GM23338 (cell line): Measurements from ENCODE around the gene MYO9A. TPM values are rescaled to one million over a fixed set of nuclear protein-coding genes. Genes with fewer than 3 reads are reported as not detected.

Source experiments
- ATAC-seq: fragments of 200-7000 bp; cut with Tn5 transposase; 3 replicates; pipeline ENCODE4 v1.9.1; 2020
- DNase-seq: peaks from one replicate; pipeline ENCODE4 v3.0.0-alpha.2; 2015; ENCODE audit warnings: low spot score
- H2AFZ ChIP-seq: fragments of 200-600 bp; sonication (generic); 2 replicates; pipeline ENCODE4 v1.8.0; 2016; ENCODE audit warnings: antibody characterized with exemption, mild to moderate bottlenecking, moderate library complexity
- H3F3A ChIP-seq: fragments of 200-600 bp; sonication (generic); replicated peaks from 2 replicates; pipeline ENCODE4 v1.8.0; 2017; ENCODE audit warnings: antibody characterized with exemption, mixed run types, low read depth
- H3K27ac ChIP-seq: fragments of 200-600 bp; sonication (generic); 2 replicates; pipeline ENCODE4 v1.6.1; 2016; ENCODE audit warnings: low read depth
- H3K27me3 ChIP-seq: fragments of 200-600 bp; sonication (generic); 2 replicates; pipeline ENCODE4 v1.8.0; 2016; ENCODE audit warnings: mild to moderate bottlenecking, mixed run types, moderate library complexity; ENCODE audit not compliant: insufficient read depth
- H3K36me3 ChIP-seq: fragments of 200-600 bp; sonication (generic); 2 replicates; pipeline ENCODE4 v1.8.0; 2016; ENCODE audit warnings: mild to moderate bottlenecking; ENCODE audit not compliant: insufficient read depth
- H3K4me1 ChIP-seq: fragments of 200-600 bp; sonication (generic); 2 replicates; pipeline ENCODE4 v1.8.0; 2016; ENCODE audit warnings: mild to moderate bottlenecking, moderate library complexity; ENCODE audit not compliant: insufficient read depth
- H3K4me2 ChIP-seq: fragments of 200-600 bp; sonication (generic); 2 replicates; pipeline ENCODE4 v1.7.1; 2017; ENCODE audit warnings: mixed run types
- H3K4me3 ChIP-seq: fragments of 200-600 bp; sonication (generic); 2 replicates; pipeline ENCODE4 v1.6.1; 2016; ENCODE audit warnings: mixed run types
- H3K79me2 ChIP-seq: fragments of 200-600 bp; sonication (generic); replicated peaks from 2 replicates; pipeline ENCODE4 v1.8.0; 2017; ENCODE audit warnings: mild to moderate bottlenecking; ENCODE audit not compliant: insufficient read depth
- H3K9me2 ChIP-seq: fragments of 200-600 bp; sonication (generic); 2 replicates; pipeline ENCODE4 v1.8.0; 2017; ENCODE audit not compliant: insufficient read depth
- H4K20me1 ChIP-seq: fragments of 200-600 bp; sonication (generic); replicated peaks from 2 replicates; pipeline ENCODE4 v1.8.0; 2017; ENCODE audit warnings: mild to moderate bottlenecking; ENCODE audit not compliant: insufficient read depth
- H3K27ac Mint-ChIP-seq: 2 replicates; pipeline ENCODE4 v1.8.0; 2020; ENCODE audit warnings: inconsistent platforms, mild to moderate bottlenecking, moderate library complexity, mixed read lengths
- H3K27me3 Mint-ChIP-seq: 3 replicates; pipeline ENCODE4 v1.8.0; 2022; ENCODE audit warnings: low read depth, mild to moderate bottlenecking, moderate library complexity, mixed read lengths, inconsistent platforms; ENCODE audit not compliant: insufficient read depth, poor library complexity
- H3K36me3 Mint-ChIP-seq: 3 replicates; pipeline ENCODE4 v1.8.0; 2021; ENCODE audit warnings: low read depth, mild to moderate bottlenecking, inconsistent platforms, moderate library complexity, mixed read lengths
- H3K4me1 Mint-ChIP-seq: 3 replicates; pipeline ENCODE4 v1.8.0; 2020; ENCODE audit warnings: mild to moderate bottlenecking, inconsistent platforms, mixed read lengths
- H3K4me3 Mint-ChIP-seq: 3 replicates; pipeline ENCODE4 v1.8.0; 2021; ENCODE audit warnings: moderate library complexity, mild to moderate bottlenecking, inconsistent platforms, mixed read lengths
- H3K9me3 Mint-ChIP-seq: 3 replicates; pipeline ENCODE4 v1.8.0; 2020; ENCODE audit warnings: moderate library complexity, mild to moderate bottlenecking, inconsistent platforms, mixed read lengths
- EZH2 ChIP-seq: fragments of 200-600 bp; sonication (generic); IDR thresholded peaks from one replicate; pipeline ENCODE4 v1.8.0; 2017; ENCODE audit warnings: antibody characterized with exemption, mild to moderate bottlenecking, low read depth; ENCODE audit not compliant: unreplicated experiment
- EZH2phosphoT487 ChIP-seq: fragments of 200-600 bp; sonication (generic); IDR thresholded peaks from one replicate; pipeline ENCODE4 v1.8.1; 2018; ENCODE audit warnings: antibody characterized with exemption; ENCODE audit not compliant: unreplicated experiment
- JUNB ChIP-seq: IDR thresholded peaks from one replicate; pipeline ENCODE4 v1.6.1; 2016; ENCODE audit warnings: antibody characterized with exemption; ENCODE audit not compliant: unreplicated experiment
- ZNF114 ChIP-seq: fragments of 250-450 bp; sonication (Bioruptor Pico); IDR thresholded peaks from 2 replicates; pipeline ENCODE4 v1.5.0; 2020; ENCODE audit warnings: mild to moderate bottlenecking, moderate library complexity
- ZNF331 ChIP-seq: fragments of 250-450 bp; sonication (Bioruptor Pico); IDR thresholded peaks from 2 replicates; pipeline ENCODE4 v1.5.0; 2020; ENCODE audit warnings: low read depth, mild to moderate bottlenecking, moderate library complexity
- polyA plus RNA-seq: library from polyadenylated mRNA; unstranded; fragments of >200 nt; fragmentation: Nextera tagmentation; extraction: Ambion mirVana; gene quantifications from 2 replicates; pipeline ENCODE4 v1.2.1, GENCODE V29; 2016
- total RNA-seq: library from RNA; depleted of rRNA; stranded (reverse); fragments of >200 nt; shearing (Covaris generic); gene quantifications from 2 replicates; pipeline ENCODE4 v1.2.3, GENCODE V29; 2014
- TF ChIP-seq, protein P1 (sequence below), 2 experiments: fragments of 200-600 bp in 1 of 2; sonication (generic) in 1 of 2; conservative IDR thresholded peaks; 2 replicates each; pipeline versions ENCODE4 v1.5.1 to v1.6.1; 2016 to 2017; ENCODE audit warnings: antibody characterized with exemption in 2 of 2, low read depth in 2 of 2, mild to moderate bottlenecking in 2 of 2, moderate library complexity in 1 of 2
- TF ChIP-seq, protein P2 (sequence below): IDR thresholded peaks from one replicate; pipeline ENCODE4 v1.6.1; 2018; ENCODE audit warnings: antibody characterized with exemption; ENCODE audit not compliant: unreplicated experiment

Gene MYO9A
- total and polyA plus RNA-seq, 2 experiments from 2014 or later, result 11.6 to 32.8 TPM

DNA sequence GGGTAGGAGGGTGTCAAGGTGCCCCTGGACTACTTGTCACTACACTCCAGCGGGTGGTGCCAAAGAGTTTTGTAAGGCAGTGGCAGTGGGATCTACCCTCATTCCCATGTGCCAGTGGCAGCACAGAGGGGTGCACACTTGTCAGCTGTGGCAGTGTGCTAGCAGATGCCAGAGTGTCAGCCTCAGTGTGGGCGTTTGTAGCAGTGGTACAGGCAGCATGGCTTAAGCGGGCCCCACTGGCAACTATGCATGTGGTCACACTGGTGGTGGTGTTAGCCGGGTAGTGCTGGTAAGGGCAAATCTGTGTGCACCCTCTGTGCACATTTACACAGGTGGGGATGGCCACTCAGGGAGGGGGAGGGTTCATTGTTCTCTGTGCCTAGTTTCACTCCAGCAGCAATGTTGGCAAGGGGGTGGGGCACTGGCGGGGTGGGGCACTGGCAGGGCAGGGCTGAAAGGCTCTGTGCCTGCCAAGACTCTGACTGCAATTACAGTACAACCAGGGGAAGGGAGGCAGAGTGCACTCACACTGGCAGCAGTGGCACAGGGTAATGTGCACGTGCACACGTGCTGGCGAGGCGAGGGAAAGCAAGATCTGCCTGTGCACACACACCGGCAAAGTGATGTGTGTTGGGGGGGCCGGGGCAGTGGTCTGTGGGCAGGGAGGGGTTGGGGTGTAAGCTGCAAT lies 31.8 kb downstream of the MYO9A start:
- H3K4me1 Mint-ChIP-seq, result no peaks in the 10 kb centered on the region
- no peaks in the 10 kb centered on the region for H3K27me3 ChIP-seq
- H3K9me2 ChIP-seq, result no peaks in the 10 kb centered on the region; the same call in 1 of the 2 replicates
- no peak overlapping the region for H3K4me3 Mint-ChIP-seq
- H3K36me3 ChIP-seq, result no peaks in the 10 kb centered on the region
- no peak overlapping the region for H3K4me2 ChIP-seq
- 0 out of 2 replicates have a peak, but pooled peaks cover 3% of the 10 kb centered on the region for H3K79me2 ChIP-seq
- H3K36me3 Mint-ChIP-seq, result peaks cover 6% of the 10 kb centered on the region; the same call in 2 of the 3 replicates
- no peak overlapping the region for H2AFZ ChIP-seq
- H3K27ac Mint-ChIP-seq, result no peak overlapping the region
- H3K4me1 ChIP-seq, result no peaks in the 10 kb centered on the region
- no peak for DNase-seq
- no peaks in the 10 kb centered on the region for H3F3A ChIP-seq
- ATAC-seq, result no peak
- peaks cover 9% of the 10 kb centered on the region; the same call in 2 of the 3 replicates for H3K9me3 Mint-ChIP-seq
- 0 out of 2 replicates have a peak, but pooled peaks cover 4% of the 10 kb centered on the region for H4K20me1 ChIP-seq
- peaks cover 2% of the 10 kb centered on the region for H3K27me3 Mint-ChIP-seq
- H3K27ac ChIP-seq, result no peak overlapping the region
- H3K4me3 ChIP-seq, result no peak overlapping the region
- TF ChIP-seq, protein P1, sequence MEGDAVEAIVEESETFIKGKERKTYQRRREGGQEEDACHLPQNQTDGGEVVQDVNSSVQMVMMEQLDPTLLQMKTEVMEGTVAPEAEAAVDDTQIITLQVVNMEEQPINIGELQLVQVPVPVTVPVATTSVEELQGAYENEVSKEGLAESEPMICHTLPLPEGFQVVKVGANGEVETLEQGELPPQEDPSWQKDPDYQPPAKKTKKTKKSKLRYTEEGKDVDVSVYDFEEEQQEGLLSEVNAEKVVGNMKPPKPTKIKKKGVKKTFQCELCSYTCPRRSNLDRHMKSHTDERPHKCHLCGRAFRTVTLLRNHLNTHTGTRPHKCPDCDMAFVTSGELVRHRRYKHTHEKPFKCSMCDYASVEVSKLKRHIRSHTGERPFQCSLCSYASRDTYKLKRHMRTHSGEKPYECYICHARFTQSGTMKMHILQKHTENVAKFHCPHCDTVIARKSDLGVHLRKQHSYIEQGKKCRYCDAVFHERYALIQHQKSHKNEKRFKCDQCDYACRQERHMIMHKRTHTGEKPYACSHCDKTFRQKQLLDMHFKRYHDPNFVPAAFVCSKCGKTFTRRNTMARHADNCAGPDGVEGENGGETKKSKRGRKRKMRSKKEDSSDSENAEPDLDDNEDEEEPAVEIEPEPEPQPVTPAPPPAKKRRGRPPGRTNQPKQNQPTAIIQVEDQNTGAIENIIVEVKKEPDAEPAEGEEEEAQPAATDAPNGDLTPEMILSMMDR (conservative IDR thresholded peaks at IDR 0.05; ENCODE audit: low read depth in 2 of 2), result peak in 1 of 2 experiments; percentile 27; a peak in 2 of 4 replicates
- no peak for TF ChIP-seq ZNF114

DNA sequence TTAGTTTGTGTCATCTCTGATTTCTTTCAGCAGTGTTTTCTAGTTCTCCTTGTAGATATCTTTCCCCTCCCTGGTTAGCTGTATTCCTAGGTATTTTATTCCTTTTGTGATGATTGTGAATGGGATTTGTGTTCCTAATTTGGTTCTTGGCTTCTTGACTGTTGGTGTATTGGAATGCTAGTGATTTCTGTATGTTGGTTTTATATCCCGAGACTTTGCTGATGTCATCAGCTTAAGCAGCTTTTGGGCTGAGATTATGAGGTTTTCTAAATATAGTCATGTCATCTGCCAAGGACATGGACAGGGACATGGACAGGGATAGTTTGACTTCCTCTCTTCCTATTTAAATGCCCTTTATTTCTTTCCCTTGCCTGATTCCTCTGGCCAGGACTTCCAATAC lies 35.8 kb downstream of the MYO9A start:
- H2AFZ ChIP-seq, result no peak overlapping the region
- no peak overlapping the region for H3K27ac Mint-ChIP-seq
- H3K4me1 ChIP-seq, result no peaks in the 10 kb centered on the region
- no peaks in the 10 kb centered on the region for H3K27me3 ChIP-seq
- no peaks in the 10 kb centered on the region for H3F3A ChIP-seq
- peaks cover 6% of the 10 kb centered on the region; the same call in 2 of the 3 replicates for H3K36me3 Mint-ChIP-seq
- 0 out of 2 replicates have a peak, but pooled peaks cover 12% of the 10 kb centered on the region for H4K20me1 ChIP-seq
- no peak for DNase-seq
- no peak overlapping the region for H3K4me3 Mint-ChIP-seq
- H3K4me2 ChIP-seq, result no peak overlapping the region
- H3K9me2 ChIP-seq, result no peaks in the 10 kb centered on the region; the same call in 1 of the 2 replicates
- no peaks in the 10 kb centered on the region for H3K4me1 Mint-ChIP-seq
- ATAC-seq, result no peak
- H3K4me3 ChIP-seq, result no peak overlapping the region
- TF ChIP-seq JUNB (no peak), ZNF331 (CRISPR knock-in tag) (no peak), EZH2 (no peak)
- no peak overlapping the region for H3K27ac ChIP-seq
- H3K9me3 Mint-ChIP-seq, result peaks cover 9% of the 10 kb centered on the region; the same call in 2 of the 3 replicates
- no peaks in the 10 kb centered on the region for H3K79me2 ChIP-seq
- no peaks in the 10 kb centered on the region for H3K36me3 ChIP-seq
- H3K27me3 Mint-ChIP-seq, result no peaks in the 10 kb centered on the region

DNA sequence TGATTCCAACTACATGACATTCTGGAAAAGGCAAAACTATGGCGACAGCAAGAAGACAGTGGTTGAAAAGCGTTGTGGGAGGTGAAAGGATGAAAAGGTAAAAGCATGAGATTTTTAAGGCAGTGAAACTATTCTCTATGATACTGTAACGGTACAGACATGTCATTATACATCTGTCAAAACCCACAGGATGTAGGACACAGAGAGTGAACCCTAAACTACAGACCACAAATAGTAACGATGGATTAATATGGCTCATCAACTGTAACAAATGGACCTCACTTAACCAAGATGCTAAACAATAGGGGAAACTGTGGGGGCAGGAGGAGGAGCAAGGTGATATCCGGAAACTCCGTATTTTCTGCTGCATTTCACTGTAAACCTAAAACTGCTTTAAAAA lies 39.1 kb downstream of the MYO9A start:
- ATAC-seq (no peak), DNase-seq (no peak)
- TF ChIP-seq, protein P1 (conservative IDR thresholded peaks at IDR 0.05; ENCODE audit: low read depth in 2 of 2), result no peak
- TF ChIP-seq EZH2phosphoT487 (no peak), JUNB (no peak)
- TF ChIP-seq, protein P2, sequence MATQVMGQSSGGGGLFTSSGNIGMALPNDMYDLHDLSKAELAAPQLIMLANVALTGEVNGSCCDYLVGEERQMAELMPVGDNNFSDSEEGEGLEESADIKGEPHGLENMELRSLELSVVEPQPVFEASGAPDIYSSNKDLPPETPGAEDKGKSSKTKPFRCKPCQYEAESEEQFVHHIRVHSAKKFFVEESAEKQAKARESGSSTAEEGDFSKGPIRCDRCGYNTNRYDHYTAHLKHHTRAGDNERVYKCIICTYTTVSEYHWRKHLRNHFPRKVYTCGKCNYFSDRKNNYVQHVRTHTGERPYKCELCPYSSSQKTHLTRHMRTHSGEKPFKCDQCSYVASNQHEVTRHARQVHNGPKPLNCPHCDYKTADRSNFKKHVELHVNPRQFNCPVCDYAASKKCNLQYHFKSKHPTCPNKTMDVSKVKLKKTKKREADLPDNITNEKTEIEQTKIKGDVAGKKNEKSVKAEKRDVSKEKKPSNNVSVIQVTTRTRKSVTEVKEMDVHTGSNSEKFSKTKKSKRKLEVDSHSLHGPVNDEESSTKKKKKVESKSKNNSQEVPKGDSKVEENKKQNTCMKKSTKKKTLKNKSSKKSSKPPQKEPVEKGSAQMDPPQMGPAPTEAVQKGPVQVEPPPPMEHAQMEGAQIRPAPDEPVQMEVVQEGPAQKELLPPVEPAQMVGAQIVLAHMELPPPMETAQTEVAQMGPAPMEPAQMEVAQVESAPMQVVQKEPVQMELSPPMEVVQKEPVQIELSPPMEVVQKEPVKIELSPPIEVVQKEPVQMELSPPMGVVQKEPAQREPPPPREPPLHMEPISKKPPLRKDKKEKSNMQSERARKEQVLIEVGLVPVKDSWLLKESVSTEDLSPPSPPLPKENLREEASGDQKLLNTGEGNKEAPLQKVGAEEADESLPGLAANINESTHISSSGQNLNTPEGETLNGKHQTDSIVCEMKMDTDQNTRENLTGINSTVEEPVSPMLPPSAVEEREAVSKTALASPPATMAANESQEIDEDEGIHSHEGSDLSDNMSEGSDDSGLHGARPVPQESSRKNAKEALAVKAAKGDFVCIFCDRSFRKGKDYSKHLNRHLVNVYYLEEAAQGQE, result no peak
- Histone ChIP-seq H2AFZ (no peak overlapping the region), H3K79me2 (no peaks in the 10 kb centered on the region; the same call in 1 of the 2 replicates), H3K27me3 (no peaks in the 10 kb centered on the region), H4K20me1 (peaks cover 12% of the 10 kb centered on the region; the same call in 1 of the 2 replicates), H3K9me2 (no peaks in the 10 kb centered on the region; the same call in 1 of the 2 replicates), H3K36me3 (no peaks in the 10 kb centered on the region), H3K4me2 (no peak overlapping the region), H3K4me3 (no peak overlapping the region), H3K4me1 (no peaks in the 10 kb centered on the region), H3K27ac (no peak overlapping the region), H3F3A (no peaks in the 10 kb centered on the region)
- Mint-ChIP-seq H3K4me1 (no peaks in the 10 kb centered on the region), H3K27ac (no peak overlapping the region), H3K9me3 (no peaks in the 10 kb centered on the region; the same call in 2 of the 3 replicates), H3K27me3 (no peaks in the 10 kb centered on the region), H3K4me3 (no peak overlapping the region), H3K36me3 (no peaks in the 10 kb centered on the region)
